NT2/D1 (cell line): Measurements from ENCODE around the gene CD59.

Experiments
- DNase-seq: peaks from one replicate; pipeline ENCODE4 v3.0.0-alpha.2; 2011; ENCODE audit warnings: low read depth, low spot score
- H3K27me3 ChIP-seq: 2 replicates; pipeline ENCODE4 v1.6.0; 2011; ENCODE audit warnings: mild to moderate bottlenecking; ENCODE audit not compliant: insufficient read length, insufficient read depth
- H3K36me3 ChIP-seq: 2 replicates; pipeline ENCODE4 v1.6.1; 2011; ENCODE audit warnings: mild to moderate bottlenecking, low read length, mixed read lengths; ENCODE audit not compliant: insufficient read depth, insufficient read length
- H3K4me1 ChIP-seq: 2 replicates; pipeline ENCODE4 v1.5.1; 2011; ENCODE audit not compliant: insufficient read depth, insufficient read length
- H3K4me3 ChIP-seq: 2 replicates; pipeline ENCODE4 v1.5.1; 2011; ENCODE audit warnings: low read depth; ENCODE audit not compliant: insufficient read length
- H3K9ac ChIP-seq: 2 replicates; pipeline ENCODE4 v1.6.0; 2011; ENCODE audit warnings: low read depth; ENCODE audit not compliant: insufficient read length
- H3K9me3 ChIP-seq: 2 replicates; pipeline ENCODE4 v1.5.1; 2011; ENCODE audit warnings: mild to moderate bottlenecking, low read length; ENCODE audit not compliant: insufficient read depth
- SUZ12 ChIP-seq: IDR thresholded peaks from 2 replicates; pipeline ENCODE4 v1.6.1; 2011; ENCODE audit not compliant: insufficient read length, insufficient read depth; ENCODE audit errors: extremely low read depth
- YY1 ChIP-seq: IDR thresholded peaks from 2 replicates; pipeline ENCODE4 v1.6.1; 2011; ENCODE audit not compliant: insufficient read length, insufficient read depth
- ZNF274 ChIP-seq: IDR thresholded peaks from 2 replicates; pipeline ENCODE4 v1.6.1; 2011; ENCODE audit warnings: mild to moderate bottlenecking, low read depth, low read length

The CD59 gene

DNA sequence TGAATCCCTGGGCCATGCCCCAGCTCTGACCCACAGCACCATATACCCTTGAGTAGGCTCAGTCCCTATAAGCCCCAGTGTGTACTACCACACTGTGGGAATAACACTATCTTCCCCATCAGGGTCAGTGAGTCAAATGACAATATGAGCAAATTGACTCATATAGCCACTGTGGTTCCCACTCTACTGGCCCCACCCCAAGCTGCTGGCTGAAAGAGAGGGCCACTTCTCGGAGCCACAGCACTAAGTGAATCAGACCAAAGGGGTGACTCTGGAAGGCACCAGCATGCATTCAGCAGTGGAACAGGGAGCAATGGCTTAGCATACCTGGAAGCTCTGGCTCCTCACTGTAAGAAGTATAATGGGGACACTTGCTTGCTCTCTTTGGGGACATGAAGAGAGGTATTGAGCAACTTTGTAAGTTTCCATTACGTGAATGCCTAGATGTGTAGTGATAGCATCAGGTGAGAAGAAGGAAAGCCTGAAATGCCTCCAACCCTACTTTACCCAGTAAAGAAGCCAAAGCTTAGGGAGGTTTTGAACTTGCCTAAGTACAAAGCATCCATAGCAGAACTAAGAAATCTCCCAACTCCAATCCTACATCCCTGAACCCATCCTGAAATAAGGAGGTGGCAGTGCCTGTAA, 13.5 kb downstream of the CD59 start:
- Histone ChIP-seq H3K36me3 (peaks cover 21% of the 10 kb centered on the region), H3K27me3 (no peaks in the 10 kb centered on the region), H3K9me3 (no peaks in the 10 kb centered on the region), H3K9ac (no peak overlapping the region), H3K4me1 (no peaks in the 10 kb centered on the region), H3K4me3 (no peak overlapping the region)
- no peak for TF ChIP-seq YY1
- no peak for TF ChIP-seq ZNF274
- no peak for TF ChIP-seq SUZ12
- no peak for DNase-seq

DNA sequence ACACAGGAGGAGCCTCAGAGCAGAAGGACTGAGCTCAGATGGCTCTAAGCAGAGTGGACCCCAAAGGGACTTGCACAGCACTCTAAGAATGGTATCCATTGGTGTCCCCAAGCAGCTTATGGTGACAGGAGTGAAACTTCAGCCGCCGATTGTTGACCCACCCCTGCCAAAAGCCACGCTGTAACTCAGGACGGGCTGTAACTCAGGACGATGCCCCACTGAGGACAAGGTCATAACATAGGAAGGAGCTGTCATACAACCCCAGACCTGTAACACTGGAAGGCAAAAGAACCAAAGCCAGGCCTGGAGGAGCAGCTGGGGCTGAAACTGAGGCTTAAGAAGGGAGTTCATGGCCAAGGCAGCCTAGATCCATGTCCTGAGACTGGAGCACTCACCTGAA, 14.2 kb downstream of the CD59 start:
- TF ChIP-seq ZNF274, result no peak
- no peak for TF ChIP-seq YY1
- TF ChIP-seq SUZ12, result no peak
- peaks cover 27% of the 10 kb centered on the region for H3K36me3 ChIP-seq

DNA sequence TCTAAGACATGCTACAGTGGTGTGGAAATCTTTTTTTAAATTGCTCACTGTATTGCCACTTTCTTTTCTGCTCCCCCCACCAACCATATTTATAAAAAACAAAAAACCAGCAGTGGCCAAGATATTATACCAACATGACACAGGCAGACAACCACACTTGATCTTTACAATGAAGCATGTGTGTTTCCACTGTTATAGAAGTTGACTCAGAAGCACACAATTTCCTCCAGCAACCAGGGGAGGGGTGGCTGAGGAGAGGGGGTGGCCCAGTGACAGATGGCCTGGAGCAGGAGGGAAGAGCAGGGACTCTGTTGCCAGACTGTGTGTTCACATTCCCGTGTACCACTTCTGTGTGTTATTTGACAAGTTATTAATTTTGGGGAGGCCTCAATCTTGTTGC, 14.8 kb downstream of the CD59 start:
- no peaks in the 10 kb centered on the region for H3K27me3 ChIP-seq
- H3K9me3 ChIP-seq, result no peaks in the 10 kb centered on the region
- H3K4me1 ChIP-seq, result no peaks in the 10 kb centered on the region
- DNase-seq, result no peak
- H3K4me3 ChIP-seq, result no peak overlapping the region
- peaks cover 33% of the 10 kb centered on the region for H3K36me3 ChIP-seq
- no peak for TF ChIP-seq SUZ12
- no peak overlapping the region for H3K9ac ChIP-seq

More for the DNA sequence above, 14.2 kb downstream of the CD59 start:
- H3K4me1 ChIP-seq, result no peaks in the 10 kb centered on the region
- H3K4me3 ChIP-seq, result no peak overlapping the region
- H3K9me3 ChIP-seq, result no peaks in the 10 kb centered on the region
- DNase-seq, result no peak
- no peak overlapping the region for H3K9ac ChIP-seq
- no peaks in the 10 kb centered on the region for H3K27me3 ChIP-seq

DNA sequence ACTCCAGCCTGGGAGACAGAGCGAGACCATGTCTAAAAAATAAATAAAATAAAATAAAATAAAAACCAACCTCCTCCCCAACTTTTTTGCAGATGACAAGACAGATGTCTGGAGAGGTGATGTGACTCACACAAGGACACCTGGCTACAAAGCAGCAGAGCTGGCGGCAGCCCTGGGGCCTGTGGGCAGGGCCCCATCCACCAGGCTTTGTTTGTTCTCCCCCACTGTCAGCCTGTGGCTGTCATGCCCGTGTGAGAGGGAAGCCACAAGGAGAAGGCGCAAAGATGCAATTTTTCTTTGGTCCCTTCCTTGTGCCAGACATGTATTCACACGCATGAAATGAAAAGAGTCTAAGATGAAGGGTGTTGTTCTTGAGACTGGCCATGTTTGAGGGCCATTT, 16.6 kb downstream of the CD59 start:
- Histone ChIP-seq H3K4me3 (no peak overlapping the region), H3K9ac (no peak overlapping the region), H3K9me3 (no peaks in the 10 kb centered on the region), H3K4me1 (no peaks in the 10 kb centered on the region), H3K27me3 (no peaks in the 10 kb centered on the region), H3K36me3 (peaks cover 42% of the 10 kb centered on the region)
- TF ChIP-seq SUZ12, result no peak
- no peak for TF ChIP-seq YY1
- no peak for TF ChIP-seq ZNF274
- DNase-seq, result no peak

DNA sequence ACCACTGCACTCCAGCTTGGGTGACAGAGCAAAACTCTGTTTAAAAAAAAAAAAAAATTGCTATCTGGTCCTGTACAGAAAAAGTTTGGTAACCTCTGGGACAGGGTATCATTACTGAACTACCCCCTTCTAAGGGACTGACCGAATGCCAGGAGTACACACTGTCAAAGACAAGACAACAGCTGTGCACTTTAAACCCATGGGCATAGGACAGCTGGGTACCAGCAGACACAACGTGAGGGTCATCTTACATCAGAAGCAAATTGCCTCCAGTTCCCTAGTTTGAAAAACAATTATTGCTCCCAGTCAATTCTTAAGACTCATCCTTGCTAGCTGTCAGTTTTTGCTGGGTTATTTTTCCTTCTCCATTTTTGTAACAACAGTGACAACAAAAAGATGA, 17.8 kb downstream of the CD59 start:
- Histone ChIP-seq H3K4me3 (no peak overlapping the region), H3K9me3 (no peaks in the 10 kb centered on the region), H3K9ac (no peak overlapping the region), H3K4me1 (no peaks in the 10 kb centered on the region), H3K27me3 (no peaks in the 10 kb centered on the region), H3K36me3 (peaks cover 42% of the 10 kb centered on the region)
- no peak for TF ChIP-seq ZNF274
- no peak for DNase-seq

DNA sequence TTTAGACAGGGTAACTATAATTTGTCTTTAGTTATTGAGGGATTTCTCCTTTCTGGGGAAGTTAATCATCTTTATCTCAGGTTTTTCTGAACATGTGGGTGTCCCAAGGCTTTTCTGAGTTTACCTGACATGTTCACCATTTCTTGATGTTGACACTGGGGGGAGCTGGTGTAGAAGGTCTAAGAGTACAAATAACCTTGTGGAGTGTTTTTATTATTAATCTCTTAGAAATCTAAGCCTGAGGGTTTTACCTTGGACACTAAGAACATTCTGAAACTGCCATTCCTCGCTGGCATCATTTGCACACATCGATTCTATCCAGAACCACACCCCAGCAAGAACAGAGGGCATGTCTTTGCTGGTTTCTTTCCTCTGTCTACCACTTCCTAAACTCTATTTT, 20.0 kb downstream of the CD59 start:
- no peak for DNase-seq
- H3K36me3 ChIP-seq, result peaks cover 38% of the 10 kb centered on the region
- no peaks in the 10 kb centered on the region for H3K4me1 ChIP-seq
- no peaks in the 10 kb centered on the region for H3K27me3 ChIP-seq
- H3K9ac ChIP-seq, result no peak overlapping the region
- no peak for TF ChIP-seq SUZ12
- TF ChIP-seq YY1, result no peak
- no peak for TF ChIP-seq ZNF274
- H3K9me3 ChIP-seq, result no peaks in the 10 kb centered on the region
- H3K4me3 ChIP-seq, result no peak overlapping the region

DNA sequence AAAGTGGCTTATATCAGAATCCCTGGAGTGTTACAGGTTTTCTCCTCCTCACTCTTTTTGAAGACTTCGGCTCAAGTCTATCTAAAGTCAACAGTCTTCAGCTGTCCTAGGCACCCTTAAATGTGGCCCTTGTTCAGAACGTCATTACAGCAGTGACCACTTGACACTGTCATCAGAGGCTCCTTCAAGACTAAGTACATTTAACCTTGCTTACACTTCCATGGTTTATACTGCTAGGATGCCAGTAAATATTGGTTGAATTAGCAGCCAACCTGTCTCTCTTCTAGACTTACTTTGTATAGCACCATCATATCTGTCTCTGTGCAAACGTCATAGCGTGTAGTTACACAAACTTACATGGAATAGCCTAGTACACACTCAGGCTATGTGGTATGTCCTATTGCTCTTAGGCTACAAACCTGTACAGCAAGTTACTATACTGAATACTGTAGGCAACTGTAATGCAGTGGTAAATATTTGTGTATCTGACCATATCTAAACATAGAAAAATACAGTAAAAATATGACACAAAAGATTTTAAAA, 22.3 kb downstream of the CD59 start:
- peaks cover 38% of the 10 kb centered on the region for H3K36me3 ChIP-seq
- TF ChIP-seq YY1, result no peak
- TF ChIP-seq ZNF274, result no peak
- TF ChIP-seq SUZ12, result no peak

More for the DNA sequence above, 22.3 kb downstream of the CD59 start:
- Histone ChIP-seq H3K27me3 (no peaks in the 10 kb centered on the region), H3K4me3 (no peak overlapping the region), H3K9ac (no peak overlapping the region), H3K9me3 (no peaks in the 10 kb centered on the region), H3K4me1 (no peaks in the 10 kb centered on the region)
- no peak for DNase-seq
